MM.1S (cell line): Measurements from ENCODE around the gene EFNA4.

Experiments
- EZH2 ChIP-seq: fragments of 300-600 bp; sonication (generic); optimal IDR thresholded peaks from 2 replicates; pipeline ENCODE3; 2017; ENCODE audit warnings: low read depth, mild to moderate bottlenecking, antibody characterized with exemption, low read length, mixed read lengths
- EZH2phosphoT487 ChIP-seq: fragments of 300-600 bp; sonication (generic); IDR thresholded peaks from 2 replicates; pipeline ENCODE4 v1.6.1; 2018; ENCODE audit warnings: antibody characterized with exemption, low read length
- TF ChIP-seq, protein P1 (sequence below): fragments of 300-600 bp; sonication (generic); IDR thresholded peaks from 2 replicates; pipeline ENCODE4 v1.5.1; 2016; ENCODE audit warnings: antibody characterized with exemption, low read length, mixed read lengths

GRCh38 chr1:155107309-155108264 is 44.0 kb downstream of the EFNA4 start:
- TF ChIP-seq, protein P1, sequence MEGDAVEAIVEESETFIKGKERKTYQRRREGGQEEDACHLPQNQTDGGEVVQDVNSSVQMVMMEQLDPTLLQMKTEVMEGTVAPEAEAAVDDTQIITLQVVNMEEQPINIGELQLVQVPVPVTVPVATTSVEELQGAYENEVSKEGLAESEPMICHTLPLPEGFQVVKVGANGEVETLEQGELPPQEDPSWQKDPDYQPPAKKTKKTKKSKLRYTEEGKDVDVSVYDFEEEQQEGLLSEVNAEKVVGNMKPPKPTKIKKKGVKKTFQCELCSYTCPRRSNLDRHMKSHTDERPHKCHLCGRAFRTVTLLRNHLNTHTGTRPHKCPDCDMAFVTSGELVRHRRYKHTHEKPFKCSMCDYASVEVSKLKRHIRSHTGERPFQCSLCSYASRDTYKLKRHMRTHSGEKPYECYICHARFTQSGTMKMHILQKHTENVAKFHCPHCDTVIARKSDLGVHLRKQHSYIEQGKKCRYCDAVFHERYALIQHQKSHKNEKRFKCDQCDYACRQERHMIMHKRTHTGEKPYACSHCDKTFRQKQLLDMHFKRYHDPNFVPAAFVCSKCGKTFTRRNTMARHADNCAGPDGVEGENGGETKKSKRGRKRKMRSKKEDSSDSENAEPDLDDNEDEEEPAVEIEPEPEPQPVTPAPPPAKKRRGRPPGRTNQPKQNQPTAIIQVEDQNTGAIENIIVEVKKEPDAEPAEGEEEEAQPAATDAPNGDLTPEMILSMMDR: no peak
- no peak for TF ChIP-seq EZH2phosphoT487
- TF ChIP-seq EZH2: no peak
